Measurements from ENCODE around the gene FGFR3.

The FGFR3 gene

GRCh38 chr4:1787411-1788077 is 5.5 kb upstream of the FGFR3 start:
- DNase-seq (ENCODE audit: low read depth, low spot score): no peak

GRCh38 chr4:1788254-1788973 is 4.7 kb upstream of the FGFR3 start:
- DNase-seq (ENCODE audit: low read depth, low spot score): peak; percentile 30

GRCh38 chr4:1789552-1789951 is 3.5 kb upstream of the FGFR3 start:
- DNase-seq (ENCODE audit: low read depth, low spot score): no peak

GRCh38 chr4:1790005-1790404 is 3.1 kb upstream of the FGFR3 start:
- no peak for DNase-seq (ENCODE audit: low read depth, low spot score)

- no peak for DNase-seq (ENCODE audit: low read depth, low spot score)
These were observed 798 bp upstream of the FGFR3 start for GRCh38 chr4:1792158-1792831.

- DNase-seq (ENCODE audit: low read depth, low spot score): peak; percentile 66
These were observed 375 bp downstream of the FGFR3 start for GRCh38 chr4:1793496-1793840.

GRCh38 chr4:1793940-1794808 is 1.1 kb downstream of the FGFR3 start:
- peak; percentile 60 for DNase-seq (ENCODE audit: low read depth, low spot score)

GRCh38 chr4:1794809-1795298 is 1.8 kb downstream of the FGFR3 start:
- peak; percentile 33 for DNase-seq (ENCODE audit: low read depth, low spot score)

- no peak for DNase-seq (ENCODE audit: low read depth, low spot score)
These were observed 2.5 kb downstream of the FGFR3 start for GRCh38 chr4:1795299-1796195.

GRCh38 chr4:1796486-1797204 is 3.6 kb downstream of the FGFR3 start:
- no peak for DNase-seq (ENCODE audit: low read depth, low spot score)

GRCh38 chr4:1797298-1797860 is 4.3 kb downstream of the FGFR3 start:
- DNase-seq (ENCODE audit: low read depth, low spot score): no peak

GRCh38 chr4:1797861-1798579 is 4.9 kb downstream of the FGFR3 start:
- DNase-seq (ENCODE audit: low read depth, low spot score): no peak

GRCh38 chr4:1798580-1799386 is 5.7 kb downstream of the FGFR3 start:
- no peak for DNase-seq (ENCODE audit: low read depth, low spot score)

- DNase-seq (ENCODE audit: low read depth, low spot score): no peak
These were observed 6.6 kb downstream of the FGFR3 start for GRCh38 chr4:1799387-1800375.

- DNase-seq (ENCODE audit: low read depth, low spot score): no peak
These were observed 7.7 kb downstream of the FGFR3 start for GRCh38 chr4:1800805-1801204.

- no peak for DNase-seq (ENCODE audit: low read depth, low spot score)
These were observed 8.3 kb downstream of the FGFR3 start for GRCh38 chr4:1801286-1801958.
